IMR-90 (cell line): ENCODE results near the gene MAPK13. TPM values are rescaled to one million over a fixed set of nuclear protein-coding genes. Genes with fewer than 3 reads are reported as not detected.

Source experiments
- ATAC-seq: fragments of 200-7000 bp; cut with Tn5 transposase; 2 replicates; pipeline ENCODE4 v1.9.1; 2020; ENCODE audit warnings: low read depth, mild to moderate bottlenecking, moderate library complexity
- BruUV-seq: library from RNA; stranded (reverse); fragments of 400-500 nt; replicated peaks from 2 replicates; lab custom pipeline; 2021; lab: Mats Ljungman, UMichigan
- CTCF ChIA-PET: fragments of 300-600 bp; formaldehyde crosslinking; extraction: SDS; loops from one replicate; lab custom pipeline; 2021; ENCODE audit warnings: antibody characterized with exemption; lab: Yijun Ruan, JAX
- POLR2A ChIA-PET: fragments of 300-600 bp; sonication (Branson Sonifier 250); formaldehyde crosslinking; loops from one replicate; lab custom pipeline; 2022; ENCODE audit warnings: antibody characterized with exemption; ENCODE audit not compliant: unreplicated experiment; lab: Charles Lee
- DNase-seq: peaks from one replicate; pipeline ENCODE4 v3.0.0; 2013
- H2AFZ ChIP-seq: replicated peaks from 2 replicates; pipeline ENCODE3; 2013; ENCODE audit warnings: low read length, mild to moderate bottlenecking; ENCODE audit not compliant: poor library complexity
- H2AK5ac ChIP-seq: 2 replicates; pipeline ENCODE4 v1.6.1; 2013; ENCODE audit warnings: low read depth, low read length, inconsistent platforms
- H2AK9ac ChIP-seq: replicated peaks from 2 replicates; pipeline ENCODE3; 2013; ENCODE audit warnings: mild to moderate bottlenecking, low read depth, low read length, moderate library complexity; ENCODE audit not compliant: poor library complexity
- H2BK120ac ChIP-seq: 2 replicates; pipeline ENCODE4 v1.6.1; 2013; ENCODE audit warnings: low read depth, low read length, inconsistent platforms
- H2BK15ac ChIP-seq: 3 replicates; pipeline ENCODE4 v1.6.1; 2013; ENCODE audit warnings: low read depth, low read length, inconsistent platforms
- H2BK20ac ChIP-seq: 2 replicates; pipeline ENCODE4 v1.6.1; 2013; ENCODE audit warnings: low read depth, mild to moderate bottlenecking, inconsistent platforms, low read length, moderate library complexity
- H2BK5ac ChIP-seq: 2 replicates; pipeline ENCODE4 v1.6.1; 2013; ENCODE audit warnings: mild to moderate bottlenecking, low read depth, low read length, inconsistent platforms; ENCODE audit not compliant: poor library complexity, severe bottlenecking
- H3K14ac ChIP-seq: replicated peaks from 2 replicates; pipeline ENCODE4 v1.6.1; 2013; ENCODE audit warnings: low read depth, low read length, inconsistent platforms
- H3K18ac ChIP-seq: 2 replicates; pipeline ENCODE4 v1.6.1; 2013; ENCODE audit warnings: low read depth, low read length, control low read depth
- H3K23ac ChIP-seq: 2 replicates; pipeline ENCODE4 v1.6.1; 2013; ENCODE audit warnings: low read depth, low read length, inconsistent platforms
- H3K27ac ChIP-seq: 2 replicates; pipeline ENCODE4 v1.5.1; 2013; ENCODE audit warnings: mild to moderate bottlenecking, control low read depth, low read length; ENCODE audit not compliant: insufficient read depth
- H3K27me3 ChIP-seq: 2 replicates; pipeline ENCODE4 v1.6.1; 2013; ENCODE audit warnings: low read length; ENCODE audit not compliant: control insufficient read depth, insufficient read depth
- H3K36me3 ChIP-seq: 2 replicates; pipeline ENCODE4 v1.6.1; 2013; ENCODE audit warnings: low read length, mixed read lengths; ENCODE audit not compliant: control insufficient read depth, insufficient read depth
- H3K4ac ChIP-seq: 2 replicates; pipeline ENCODE4 v1.6.1; 2013; ENCODE audit warnings: low read depth, low read length, inconsistent platforms
- H3K4me1 ChIP-seq: 2 replicates; pipeline ENCODE4 v1.6.1; 2013; ENCODE audit warnings: low read length, mixed read lengths; ENCODE audit not compliant: control insufficient read depth, insufficient read depth
- H3K4me2 ChIP-seq: 2 replicates; pipeline ENCODE4 v1.6.1; 2013; ENCODE audit warnings: low read depth, mild to moderate bottlenecking, control low read depth, low read length, moderate library complexity
- H3K4me3 ChIP-seq: 2 replicates; pipeline ENCODE4 v1.5.1; 2013; ENCODE audit warnings: low read depth, mild to moderate bottlenecking, control low read depth, low read length, moderate library complexity; ENCODE audit not compliant: insufficient read depth
- H3K56ac ChIP-seq: 2 replicates; pipeline ENCODE4 v1.6.1; 2013; ENCODE audit warnings: low read length, inconsistent platforms; ENCODE audit not compliant: insufficient read depth; ENCODE audit errors: extremely low read depth
- H3K79me1 ChIP-seq, 2 experiments: 2 replicates each; pipeline ENCODE4 v1.6.1; 2013; ENCODE audit warnings: low read length in 2 of 2, inconsistent platforms in 1 of 2, low read depth in 1 of 2
- H3K9ac ChIP-seq: 2 replicates; pipeline ENCODE4 v1.6.1; 2013; ENCODE audit warnings: low read depth, low read length, control low read depth
- H3K9me1 ChIP-seq: 2 replicates; pipeline ENCODE4 v1.6.1; 2013; ENCODE audit warnings: low read length, inconsistent platforms; ENCODE audit not compliant: insufficient read depth
- H3K9me3 ChIP-seq: 2 replicates; pipeline ENCODE4 v1.6.1; 2013; ENCODE audit warnings: low read length; ENCODE audit not compliant: control insufficient read depth, insufficient read depth
- H4K20me1 ChIP-seq: 2 replicates; pipeline ENCODE4 v1.6.1; 2013; ENCODE audit warnings: low read length, inconsistent platforms; ENCODE audit not compliant: insufficient read depth
- H4K5ac ChIP-seq: 2 replicates; pipeline ENCODE4 v1.6.1; 2013; ENCODE audit warnings: mild to moderate bottlenecking, low read depth, low read length, control low read depth
- H4K8ac ChIP-seq, 2 experiments: 2 replicates each; pipeline ENCODE4 v1.6.1; 2013; ENCODE audit warnings: low read depth in 2 of 2, low read length in 2 of 2, control low read depth in 1 of 2, inconsistent platforms in 1 of 2
- H4K91ac ChIP-seq: 2 replicates; pipeline ENCODE4 v1.6.1; 2013; ENCODE audit warnings: low read depth, low read length, inconsistent platforms; ENCODE audit not compliant: insufficient read depth
- BHLHE40 ChIP-seq: fragments of 150-350 bp; IDR thresholded peaks from 2 replicates; pipeline ENCODE4 v1.6.1; 2016; ENCODE audit warnings: mild to moderate bottlenecking, low read depth, low read length
- CEBPB ChIP-seq: IDR thresholded peaks from 2 replicates; pipeline ENCODE4 v1.6.1; 2012; ENCODE audit warnings: low read depth, low read length, improper control_type of control experiment
- CTCF ChIP-seq: conservative IDR thresholded peaks from 2 replicates; pipeline ENCODE4 v1.5.1; 2012; ENCODE audit warnings: mild to moderate bottlenecking, low read depth, low read length, improper control_type of control experiment
- MAFK ChIP-seq: IDR thresholded peaks from 2 replicates; pipeline ENCODE4 v1.6.1; 2012; ENCODE audit warnings: low read depth, low read length, improper control_type of control experiment
- MAZ ChIP-seq: IDR thresholded peaks from 2 replicates; pipeline ENCODE4 v1.6.1; 2012; ENCODE audit warnings: low read depth, mild to moderate bottlenecking, low read length, improper control_type of control experiment, moderate library complexity, borderline replicate concordance
- POLR2A ChIP-seq: IDR thresholded peaks from 2 replicates; pipeline ENCODE4 v1.6.1; 2012; ENCODE audit warnings: mild to moderate bottlenecking, low read depth, low read length
- RAD21 ChIP-seq: IDR thresholded peaks from 2 replicates; pipeline ENCODE4 v1.6.1; 2012; ENCODE audit warnings: low read length, improper control_type of control experiment
- RCOR1 ChIP-seq: IDR thresholded peaks from 2 replicates; pipeline ENCODE4 v1.6.1; 2012; ENCODE audit warnings: mild to moderate bottlenecking, low read length, improper control_type of control experiment; ENCODE audit not compliant: insufficient replicate concordance
- SMC3 ChIP-seq: fragments of 150-350 bp; IDR thresholded peaks from 2 replicates; pipeline ENCODE4 v1.6.1; 2016; ENCODE audit warnings: low read depth, mild to moderate bottlenecking, antibody characterized with exemption, low read length, moderate library complexity
- WGBS, 2 experiments: methylation state at CpG; one replicate each; pipeline versions ENCODE4 v1.1.5 to v1.1.7; 2013; ENCODE audit warnings: missing lambda C conversion rate in 2 of 2; ENCODE audit not compliant: insufficient read length in 1 of 2; ENCODE audit errors: extremely low coverage in 2 of 2; 5-methylcytosine and 5-hydroxymethylcytosine counted together
- dilution Hi-C: fragments of 300-500 bp; cut with HindIII; formaldehyde crosslinking; loops from one replicate; pipeline ENCODE4 v1.14.3; 2018; ENCODE audit warnings: low sequenced_read_pairs; ENCODE audit not compliant: unreplicated experiment
- in situ Hi-C: fragments of 300-500 bp; cut with MboI; formaldehyde crosslinking; loops from 3 replicates; pipeline ENCODE4 v1.14.3; 2019; ENCODE audit warnings: low sequenced_read_pairs, inconsistent platforms, mixed read lengths
- intact Hi-C: fragments of 100-400 bp; cut with micrococcal nuclease; formaldehyde crosslinking; loops from 2 replicates; pipeline ENCODE4 v1.10.0; 2022
- polyA plus RNA-seq, 3 experiments: library from polyadenylated mRNA; depleted of rRNA; stranded (reverse); fragments of >200 nt; gene quantifications; 2 replicates each; pipeline ENCODE4 v1.2.3, GENCODE V29; 2012; ENCODE audit warnings: low replicate concordance in 1 of 3
- total RNA-seq: library from RNA; depleted of rRNA; stranded (reverse); fragments of >200 nt; gene quantifications from 2 replicates; pipeline ENCODE4 v1.2.3, GENCODE V29; 2012
- TF ChIP-seq, protein P1 (sequence below): fragments of 150-350 bp; IDR thresholded peaks from 2 replicates; pipeline ENCODE4 v1.6.1; 2017; ENCODE audit warnings: mild to moderate bottlenecking, antibody characterized with exemption, low read length, low read depth
- TF ChIP-seq, protein P2 (sequence below): fragments of 150-350 bp; IDR thresholded peaks from 2 replicates; pipeline ENCODE4 v1.6.1; 2016; ENCODE audit warnings: low read depth, mild to moderate bottlenecking, low read length, moderate library complexity, borderline replicate concordance

MAPK13 gene
- total and polyA plus RNA-seq, 2 of the 4 experiments (the other 2 are of a cell fraction) = 2.0 to 2.9 TPM

DNA sequence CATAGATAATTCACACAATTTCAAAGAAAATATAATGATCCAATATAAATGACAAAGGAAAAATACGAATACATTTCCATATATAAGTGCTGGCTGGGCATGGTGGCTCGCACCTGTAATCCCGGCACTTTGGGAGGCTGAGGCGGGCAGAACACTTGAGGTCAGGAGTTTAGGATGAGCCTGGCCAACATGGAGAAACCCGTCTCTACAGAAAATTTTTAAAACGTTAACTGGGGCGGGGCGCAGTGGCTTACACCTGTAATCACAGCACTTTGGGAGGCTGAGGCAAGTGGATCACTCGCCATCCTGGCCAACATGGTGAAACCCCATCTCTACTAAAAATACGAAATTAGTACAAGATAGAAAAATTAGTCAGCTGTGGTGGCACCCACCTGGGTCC, 14.9 kb upstream of the MAPK13 start:
- Histone ChIP-seq H4K5ac (no peak overlapping the region), H2BK20ac (no peak overlapping the region), H2AK9ac (no peak overlapping the region), H3K18ac (no peak overlapping the region), H3K9me1 (peaks cover 3% of the 10 kb centered on the region; the same call in 1 of the 2 replicates), H3K56ac (no peak overlapping the region), H3K4me3 (no peak overlapping the region), H2BK5ac (no peak overlapping the region), H3K4me2 (no peak overlapping the region), H3K36me3 (peaks cover 7% of the 10 kb centered on the region; the same call in 1 of the 2 replicates), H3K9me3 (no peaks in the 10 kb centered on the region), H3K27ac (no peak overlapping the region), H4K8ac (no peak overlapping the region), H3K27me3 (no peaks in the 10 kb centered on the region), H3K4me1 (no peaks in the 10 kb centered on the region), H2BK120ac (no peak overlapping the region), H2AFZ (no peak overlapping the region), H3K23ac (no peak overlapping the region), H3K9ac (no peak overlapping the region), H4K91ac (no peak overlapping the region), H2BK15ac (no peak overlapping the region), H4K20me1 (no peaks in the 10 kb centered on the region), H3K4ac (no peak overlapping the region), H3K79me1 (no peaks in the 10 kb centered on the region; a peak in 1 of 4 replicates), H3K14ac (no peak overlapping the region), H2AK5ac (no peak overlapping the region)
- ATAC-seq = no peak
- no TSS peak for BruUV-seq
- intact Hi-C loops = no loop called here
- no peak for TF ChIP-seq CEBPB
- TF ChIP-seq MAZ = no peak
- TF ChIP-seq RAD21 = no peak
- TF ChIP-seq POLR2A = no peak
- no peak for TF ChIP-seq RCOR1
- no peak for TF ChIP-seq SMC3
- no peak for TF ChIP-seq MAFK
- TF ChIP-seq, protein P1, sequence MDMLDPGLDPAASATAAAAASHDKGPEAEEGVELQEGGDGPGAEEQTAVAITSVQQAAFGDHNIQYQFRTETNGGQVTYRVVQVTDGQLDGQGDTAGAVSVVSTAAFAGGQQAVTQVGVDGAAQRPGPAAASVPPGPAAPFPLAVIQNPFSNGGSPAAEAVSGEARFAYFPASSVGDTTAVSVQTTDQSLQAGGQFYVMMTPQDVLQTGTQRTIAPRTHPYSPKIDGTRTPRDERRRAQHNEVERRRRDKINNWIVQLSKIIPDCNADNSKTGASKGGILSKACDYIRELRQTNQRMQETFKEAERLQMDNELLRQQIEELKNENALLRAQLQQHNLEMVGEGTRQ = no peak
- TF ChIP-seq, protein P2, sequence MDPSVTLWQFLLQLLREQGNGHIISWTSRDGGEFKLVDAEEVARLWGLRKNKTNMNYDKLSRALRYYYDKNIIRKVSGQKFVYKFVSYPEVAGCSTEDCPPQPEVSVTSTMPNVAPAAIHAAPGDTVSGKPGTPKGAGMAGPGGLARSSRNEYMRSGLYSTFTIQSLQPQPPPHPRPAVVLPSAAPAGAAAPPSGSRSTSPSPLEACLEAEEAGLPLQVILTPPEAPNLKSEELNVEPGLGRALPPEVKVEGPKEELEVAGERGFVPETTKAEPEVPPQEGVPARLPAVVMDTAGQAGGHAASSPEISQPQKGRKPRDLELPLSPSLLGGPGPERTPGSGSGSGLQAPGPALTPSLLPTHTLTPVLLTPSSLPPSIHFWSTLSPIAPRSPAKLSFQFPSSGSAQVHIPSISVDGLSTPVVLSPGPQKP = no peak
- TF ChIP-seq BHLHE40 = no peak
- no peak for TF ChIP-seq CTCF
- dilution Hi-C loops = no loop called here
- POLR2A ChIA-PET = no interaction called here
- in situ Hi-C loops = no loop called here
- no peak for DNase-seq
- WGBS, 2 experiments = 100% methylated on average over 5 of the region's 10 CpGs; no CpG with 5 or more reads in 1 of the 2 experiments
- CTCF ChIA-PET = interaction anchor here (0.6 kb wide), 1 partner anchor 54 kb away, joined by 4 read pairs; no protein-coding TSS in a partner anchor
